ENCODE data around the gene PTPN9.

Gene PTPN9

GRCh38 chr15:75594276-75594675, 15.2 kb upstream of the PTPN9 start:
- Histone ChIP-seq H3K27ac (ENCODE audit: low read length) (no peak overlapping the region), H3K4me1 (ENCODE audit: low read length) (peaks cover 6% of the 10 kb centered on the region; the same call in 1 of the 2 replicates), H3F3A (ENCODE audit: insufficient read depth, low read length) (no peaks in the 10 kb centered on the region), H3K9me3 (replicated peaks; ENCODE audit: insufficient read depth, low read length) (no peaks in the 10 kb centered on the region), H3K9me2 (replicated peaks; ENCODE audit: insufficient read depth, low read length) (no peaks in the 10 kb centered on the region), H2AFZ (ENCODE audit: low read length) (no peak overlapping the region), H4K20me1 (ENCODE audit: insufficient read depth, low read length) (no peaks in the 10 kb centered on the region), H3K79me2 (ENCODE audit: low read length) (no peaks in the 10 kb centered on the region), H3K36me3 (replicated peaks; ENCODE audit: insufficient read depth, low read length) (no peaks in the 10 kb centered on the region), H3K9ac (ENCODE audit: low read length) (no peak overlapping the region), H3K27me3 (replicated peaks; ENCODE audit: insufficient read depth, low read length) (no peaks in the 10 kb centered on the region), H3K4me2 (ENCODE audit: low read depth, low read length) (no peak overlapping the region), H3K4me3 (ENCODE audit: low read length) (no peak overlapping the region)
- no peak for TF ChIP-seq EZH2phosphoT487 (IDR thresholded peaks at IDR 0.05; ENCODE audit: low read length)
- TF ChIP-seq EZH2 (optimal IDR thresholded peaks at IDR 0.05; ENCODE audit: low read depth, low read length): no peak
- no peak for TF ChIP-seq CTCF (IDR thresholded peaks at IDR 0.05; ENCODE audit: low read length)
- DNase-seq: no peak

- DNase-seq: no peak
- Histone ChIP-seq H3K9me2 (replicated peaks; ENCODE audit: insufficient read depth, low read length) (no peaks in the 10 kb centered on the region), H3F3A (ENCODE audit: insufficient read depth, low read length) (no peaks in the 10 kb centered on the region), H3K9ac (ENCODE audit: low read length) (no peak overlapping the region), H3K4me2 (ENCODE audit: low read depth, low read length) (no peak overlapping the region), H3K4me3 (ENCODE audit: low read length) (no peak overlapping the region), H2AFZ (ENCODE audit: low read length) (no peak overlapping the region), H3K27ac (ENCODE audit: low read length) (no peak overlapping the region), H3K36me3 (replicated peaks; ENCODE audit: insufficient read depth, low read length) (no peaks in the 10 kb centered on the region), H3K4me1 (ENCODE audit: low read length) (peaks cover 6% of the 10 kb centered on the region; the same call in 1 of the 2 replicates), H3K9me3 (replicated peaks; ENCODE audit: insufficient read depth, low read length) (no peaks in the 10 kb centered on the region), H4K20me1 (ENCODE audit: insufficient read depth, low read length) (no peaks in the 10 kb centered on the region), H3K79me2 (ENCODE audit: low read length) (no peaks in the 10 kb centered on the region), H3K27me3 (replicated peaks; ENCODE audit: insufficient read depth, low read length) (no peaks in the 10 kb centered on the region)
- TF ChIP-seq CTCF (IDR thresholded peaks at IDR 0.05; ENCODE audit: low read length): no peak
Measured at GRCh38 chr15:75591655-75592364, 12.7 kb upstream of the PTPN9 start.

GRCh38 chr15:75590239-75590638, 11.1 kb upstream of the PTPN9 start:
- DNase-seq: no peak
- Histone ChIP-seq H4K20me1 (ENCODE audit: insufficient read depth, low read length) (no peaks in the 10 kb centered on the region), H3K4me3 (ENCODE audit: low read length) (no peak overlapping the region), H3K9me2 (replicated peaks; ENCODE audit: insufficient read depth, low read length) (no peaks in the 10 kb centered on the region), H3K4me2 (ENCODE audit: low read depth, low read length) (no peak overlapping the region), H3K27me3 (replicated peaks; ENCODE audit: insufficient read depth, low read length) (no peaks in the 10 kb centered on the region), H3K9ac (ENCODE audit: low read length) (no peak overlapping the region), H3K36me3 (replicated peaks; ENCODE audit: insufficient read depth, low read length) (no peaks in the 10 kb centered on the region), H3K27ac (ENCODE audit: low read length) (no peak overlapping the region), H3F3A (ENCODE audit: insufficient read depth, low read length) (no peaks in the 10 kb centered on the region), H3K4me1 (ENCODE audit: low read length) (peaks cover 6% of the 10 kb centered on the region; the same call in 1 of the 2 replicates), H3K9me3 (replicated peaks; ENCODE audit: insufficient read depth, low read length) (no peaks in the 10 kb centered on the region), H3K79me2 (ENCODE audit: low read length) (no peaks in the 10 kb centered on the region), H2AFZ (ENCODE audit: low read length) (no peak overlapping the region)
- TF ChIP-seq EZH2 (optimal IDR thresholded peaks at IDR 0.05; ENCODE audit: low read depth, low read length) (no peak), CTCF (IDR thresholded peaks at IDR 0.05; ENCODE audit: low read length) (no peak), EZH2phosphoT487 (IDR thresholded peaks at IDR 0.05; ENCODE audit: low read length) (no peak)

Measured in MM.1S (cell line).